Peyer's patch (tissue), 4 donors: ENCODE measurements around the gene EIF3J. TPM values are rescaled to one million over a fixed set of nuclear protein-coding genes. Genes with fewer than 3 reads are reported as not detected.

Experiments used
- DNase-seq, 3 donors: peaks; one replicate each; pipeline ENCODE4 v3.0.0-alpha.2; 2017 to 2019
- H3K27ac ChIP-seq, 4 donors: fragments of 200-600 bp; sonication (generic); one replicate each; pipeline ENCODE4 v1.5.1; 2016 to 2019
- H3K27me3 ChIP-seq, 2 donors: fragments of 200-600 bp; sonication (generic); one replicate each; pipeline ENCODE4 v1.5.1; 2019
- H3K36me3 ChIP-seq, 3 donors: fragments of 200-600 bp; sonication (generic); one replicate each; pipeline ENCODE4 v1.5.1; 2016 to 2019
- H3K4me1 ChIP-seq, 4 donors: fragments of 200-600 bp; sonication (generic); one replicate each; pipeline ENCODE4 v1.5.1; 2016 to 2019
- H3K4me3 ChIP-seq, 4 donors: fragments of 200-600 bp; sonication (generic); 1 replicate in 3 of 4; 2 replicates in 1 of 4; pipeline ENCODE4 v1.5.1; 2016 to 2019; ENCODE audit warnings: mild to moderate bottlenecking in 1 of 4
- H3K9me3 ChIP-seq, 4 donors: fragments of 200-600 bp; sonication (generic); one replicate each; pipeline ENCODE4 v1.5.1; 2016 to 2019; ENCODE audit warnings: mild to moderate bottlenecking in 1 of 4
- CTCF ChIP-seq, 6 experiments: fragments of 450-650 bp in 4 of 6; fragments of 200-600 bp in 2 of 6; sonication (generic) in 1 of 6; IDR thresholded peaks; one replicate each; pipeline ENCODE4 v1.5.1; 2017 to 2019; ENCODE audit warnings: antibody characterized with exemption in 6 of 6, mild to moderate bottlenecking in 3 of 6, moderate library complexity in 1 of 6
- POLR2A ChIP-seq, 2 donors: fragments of 450-650 bp; IDR thresholded peaks; one replicate each; pipeline ENCODE4 v1.5.1; 2017; ENCODE audit warnings: antibody characterized with exemption in 2 of 2, mild to moderate bottlenecking in 2 of 2, moderate library complexity in 2 of 2
- total RNA-seq, 4 donors: library from RNA; depleted of rRNA; stranded (reverse); fragments of >200 nt; gene quantifications; one replicate each; pipeline ENCODE4 v1.1.0, GENCODE V29; 2016

Gene EIF3J
- total RNA-seq: 10 to 100 TPM; 28.0 to 88.3 (median 48.3) TPM

GRCh38 chr15:44536962-44537734 is at the start of gene EIF3J:
Gene EIF3J, plus strand, starts transcription at chr15:44537147. Its CDS starts 48 bp downstream, at chr15:44537195.
- peak; percentile 95 to 97 (median 97) for DNase-seq
- H3K4me1 ChIP-seq: peaks cover 0 to 34% (median 6%) of the 10 kb centered on the region in 4 donors
- no peaks in the 10 kb centered on the region for H3K27me3 ChIP-seq
- peak within 1 kb of the TSS; percentile 97 to 99 (median 98) for H3K27ac ChIP-seq
- H3K4me3 ChIP-seq: peak within 1 kb of the TSS; percentile 84 to 94 (median 90)
- no peaks in the 10 kb centered on the region for H3K9me3 ChIP-seq
- TF ChIP-seq POLR2A (IDR thresholded peaks at IDR 0.05) (peak; percentile 75 to 77), CTCF (IDR thresholded peaks at IDR 0.05) (peak in 2 of 6 experiments; percentile 3 to 12)
- peaks cover 0 to 16% (median 0%) of the 10 kb centered on the region in 3 donors for H3K36me3 ChIP-seq

- TF ChIP-seq POLR2A (IDR thresholded peaks at IDR 0.05) (no peak), CTCF (IDR thresholded peaks at IDR 0.05) (no peak)
- H3K27ac ChIP-seq: peak overlapping the region in 1 of 4 donors; percentile 38
- H3K4me3 ChIP-seq: no peak overlapping the region
- peaks cover 0 to 54% (median 0%) of the 10 kb centered on the region in 3 donors for H3K36me3 ChIP-seq
- DNase-seq: no peak
- H3K9me3 ChIP-seq: no peaks in the 10 kb centered on the region
- H3K27me3 ChIP-seq: no peaks in the 10 kb centered on the region
- H3K4me1 ChIP-seq: peaks cover 0 to 31% (median 0%) of the 10 kb centered on the region in 4 donors
Observed at GRCh38 chr15:44489464-44489863, 47.5 kb upstream of the EIF3J start.

GRCh38 chr15:44490622-44491021 is 46.3 kb upstream of the EIF3J start:
- H3K4me1 ChIP-seq: peaks cover 0 to 33% (median 0%) of the 10 kb centered on the region in 4 donors
- H3K27me3 ChIP-seq: no peaks in the 10 kb centered on the region
- DNase-seq: no peak
- TF ChIP-seq POLR2A (IDR thresholded peaks at IDR 0.05) (no peak), CTCF (IDR thresholded peaks at IDR 0.05) (no peak)
- H3K27ac ChIP-seq: no peak overlapping the region
- H3K4me3 ChIP-seq: no peak overlapping the region
- no peaks in the 10 kb centered on the region for H3K9me3 ChIP-seq
- peaks cover 0 to 58% (median 0%) of the 10 kb centered on the region in 3 donors for H3K36me3 ChIP-seq

- Histone ChIP-seq H3K36me3 (peaks cover 0 to 63% (median 0%) of the 10 kb centered on the region in 3 donors), H3K4me1 (peaks cover 0 to 33% (median 0%) of the 10 kb centered on the region in 4 donors), H3K4me3 (no peak overlapping the region), H3K27ac (peak overlapping the region in 1 of 4 donors; percentile 63), H3K9me3 (no peaks in the 10 kb centered on the region), H3K27me3 (no peaks in the 10 kb centered on the region)
- no peak for TF ChIP-seq CTCF (IDR thresholded peaks at IDR 0.05)
- TF ChIP-seq POLR2A (IDR thresholded peaks at IDR 0.05): no peak
- no peak for DNase-seq
Observed at GRCh38 chr15:44492040-44492439, 44.9 kb upstream of the EIF3J start.

- Histone ChIP-seq H3K4me3 (no peak overlapping the region), H3K27me3 (no peaks in the 10 kb centered on the region), H3K27ac (peak overlapping the region in 2 of 4 donors; percentile 34 to 41), H3K9me3 (no peaks in the 10 kb centered on the region), H3K36me3 (peaks cover 0 to 63% (median 0%) of the 10 kb centered on the region in 3 donors), H3K4me1 (peaks cover 0 to 33% (median 0%) of the 10 kb centered on the region in 4 donors)
- no peak for DNase-seq
- no peak for TF ChIP-seq POLR2A (IDR thresholded peaks at IDR 0.05)
- TF ChIP-seq CTCF (IDR thresholded peaks at IDR 0.05): no peak
Observed at GRCh38 chr15:44492672-44493071, 44.3 kb upstream of the EIF3J start.
